Activated CD4-positive, alpha-beta memory T cell treated with anti-CD3 and anti-CD28 coated beads for 36 hours (primary cell): ENCODE data around the gene ARGLU1. TPM values are rescaled to one million over a fixed set of nuclear protein-coding genes. Genes with fewer than 3 reads are reported as not detected.

Experiments used
- CTCF ChIA-PET: fragments of 350-600 bp; sonication (Branson Sonifier 250); formaldehyde crosslinking; loops from one replicate; lab custom pipeline; 2021; ENCODE audit warnings: antibody characterized with exemption, inconsistent platforms; lab: Charles Lee
- POLR2A ChIA-PET: fragments of 350-600 bp; sonication (Branson Sonifier 250); formaldehyde crosslinking; loops from one replicate; lab custom pipeline; 2021; ENCODE audit warnings: antibody characterized with exemption; lab: Charles Lee
- DNase-seq: peaks from one replicate; pipeline ENCODE4 v3.0.0-alpha.2; 2020
- H3K27ac Mint-ChIP-seq: one replicate; pipeline ENCODE4 v1.8.0; 2021; ENCODE audit warnings: mixed read lengths
- H3K27me3 Mint-ChIP-seq: one replicate; pipeline ENCODE4 v1.8.0; 2021; ENCODE audit warnings: mixed read lengths
- H3K36me3 Mint-ChIP-seq: one replicate; pipeline ENCODE4 v1.8.0; 2021; ENCODE audit warnings: mixed read lengths
- H3K4me1 Mint-ChIP-seq: one replicate; pipeline ENCODE4 v1.8.0; 2021; ENCODE audit warnings: low read depth, mixed read lengths
- H3K4me3 Mint-ChIP-seq: one replicate; pipeline ENCODE4 v1.8.0; 2021; ENCODE audit warnings: mild to moderate bottlenecking, mixed read lengths
- H3K9me3 Mint-ChIP-seq: one replicate; pipeline ENCODE4 v1.8.0; 2021; ENCODE audit warnings: mixed read lengths
- intact Hi-C: fragments of 100-400 bp; cut with micrococcal nuclease; formaldehyde crosslinking; loops from one replicate; pipeline ENCODE4 v1.15.1; 2023
- total RNA-seq, 2 experiments: library from RNA; stranded (reverse); gene quantifications; one replicate each; pipeline ENCODE4 v1.2.3, GENCODE V29; 2021

ARGLU1 gene
- total RNA-seq, 2 experiments from 2014 or later: 81.0 to 87.1 TPM

- ChIA-PET POLR2A (interaction anchor here (0.7 kb wide), 1 partner anchor 25 kb away, joined by 3 read pairs; no protein-coding TSS in a partner anchor), CTCF (interaction anchor here (1.3 to 9.6 kb wide), 3 partner anchors 25 to 60 kb away, joined by 4 to 57 read pairs (median 12); partner anchors contain the start of gene EFNB2)
- Mint-ChIP-seq H3K4me1 (peaks cover 67% of the 10 kb centered on the region), H3K27me3 (no peaks in the 10 kb centered on the region), H3K36me3 (peaks cover 31% of the 10 kb centered on the region), H3K27ac (peak overlapping the region; percentile 77), H3K4me3 (peak overlapping the region; percentile 16), H3K9me3 (no peaks in the 10 kb centered on the region)
- intact Hi-C loops: loop anchor here (2.0 kb wide), 1 partner anchor 27 kb away; the partner anchor contains the start of gene EFNB2
- peak; percentile 82 for DNase-seq
These were observed 6.3 kb downstream of the ARGLU1 start for GRCh38 chr13:106561551-106562170.

- peaks cover 64% of the 10 kb centered on the region for H3K4me1 Mint-ChIP-seq
- H3K27ac Mint-ChIP-seq: peak overlapping the region; percentile 77
- no peaks in the 10 kb centered on the region for H3K9me3 Mint-ChIP-seq
- peaks cover 32% of the 10 kb centered on the region for H3K36me3 Mint-ChIP-seq
- POLR2A ChIA-PET: no interaction called here
- H3K4me3 Mint-ChIP-seq: peak overlapping the region; percentile 22
- CTCF ChIA-PET: interaction anchor here (3.5 to 9.6 kb wide), 2 partner anchors 25 to 59 kb away, joined by 12 to 57 read pairs; partner anchors contain the start of gene EFNB2
- H3K27me3 Mint-ChIP-seq: no peaks in the 10 kb centered on the region
- intact Hi-C loops: loop anchor here (2.0 kb wide), 1 partner anchor 26 kb away; the partner anchor contains the start of gene EFNB2
- DNase-seq: no peak
These were observed 7.1 kb downstream of the ARGLU1 start for GRCh38 chr13:106560821-106561220.

- intact Hi-C loops: no loop called here
- H3K36me3 Mint-ChIP-seq: peaks cover 54% of the 10 kb centered on the region
- ChIA-PET CTCF (interaction anchor here (1.0 to 2.4 kb wide), 2 partner anchors 20 to 22 kb away, joined by 3 to 9 read pairs; no protein-coding TSS in a partner anchor), POLR2A (no interaction called here)
- H3K27ac Mint-ChIP-seq: no peak overlapping the region
- H3K4me1 Mint-ChIP-seq: peaks cover 54% of the 10 kb centered on the region
- no peaks in the 10 kb centered on the region for H3K27me3 Mint-ChIP-seq
- H3K4me3 Mint-ChIP-seq: no peak overlapping the region
- H3K9me3 Mint-ChIP-seq: no peaks in the 10 kb centered on the region
- DNase-seq: no peak
These were observed 9.4 kb downstream of the ARGLU1 start for GRCh38 chr13:106558527-106558926.

GRCh38 chr13:106555631-106556328, 12.2 kb downstream of the ARGLU1 start:
- no peak overlapping the region for H3K27ac Mint-ChIP-seq
- POLR2A ChIA-PET: interaction anchor here (1.2 kb wide), 1 partner anchor 11 kb away, joined by 3 read pairs; no protein-coding TSS in a partner anchor

GRCh38 chr13:106551751-106552150, 16.2 kb downstream of the ARGLU1 start:
- intact Hi-C loops: no loop called here
- Mint-ChIP-seq H3K9me3 (no peaks in the 10 kb centered on the region), H3K4me1 (peaks cover 32% of the 10 kb centered on the region), H3K27ac (no peak overlapping the region), H3K4me3 (no peak overlapping the region), H3K27me3 (no peaks in the 10 kb centered on the region), H3K36me3 (peaks cover 59% of the 10 kb centered on the region)
- ChIA-PET CTCF (interaction anchor here (1.1 kb wide), 1 partner anchor 15 kb away, joined by 3 read pairs; no protein-coding TSS in a partner anchor), POLR2A (no interaction called here)
- DNase-seq: no peak

More at GRCh38 chr13:106555631-106556328, 12.2 kb downstream of the ARGLU1 start:
- CTCF ChIA-PET: interaction anchor here (1.0 to 1.1 kb wide), 2 partner anchors 19 to 65 kb away, joined by 3 to 4 read pairs; no protein-coding TSS in a partner anchor
- Mint-ChIP-seq H3K27me3 (no peaks in the 10 kb centered on the region), H3K4me3 (no peak overlapping the region), H3K9me3 (no peaks in the 10 kb centered on the region), H3K4me1 (peaks cover 36% of the 10 kb centered on the region), H3K36me3 (peaks cover 64% of the 10 kb centered on the region)
- intact Hi-C loops: no loop called here
- DNase-seq: no peak

GRCh38 chr13:106551350-106551749, 16.6 kb downstream of the ARGLU1 start:
- Mint-ChIP-seq H3K27me3 (no peaks in the 10 kb centered on the region), H3K4me3 (no peak overlapping the region), H3K9me3 (no peaks in the 10 kb centered on the region), H3K4me1 (peaks cover 32% of the 10 kb centered on the region), H3K36me3 (peaks cover 56% of the 10 kb centered on the region), H3K27ac (no peak overlapping the region)
- intact Hi-C loops: no loop called here
- DNase-seq: no peak
- ChIA-PET POLR2A (no interaction called here), CTCF (interaction anchor here (1.1 kb wide), 1 partner anchor 15 kb away, joined by 3 read pairs; no protein-coding TSS in a partner anchor)

- Mint-ChIP-seq H3K27me3 (no peaks in the 10 kb centered on the region), H3K4me3 (no peak overlapping the region), H3K36me3 (peaks cover 49% of the 10 kb centered on the region), H3K4me1 (peaks cover 29% of the 10 kb centered on the region), H3K9me3 (no peaks in the 10 kb centered on the region), H3K27ac (no peak overlapping the region)
- DNase-seq: no peak
- CTCF ChIA-PET: interaction anchor here (1.1 kb wide), 1 partner anchor 14 kb away, joined by 3 read pairs; no protein-coding TSS in a partner anchor
- intact Hi-C loops: no loop called here
- POLR2A ChIA-PET: no interaction called here
These were observed 17.3 kb downstream of the ARGLU1 start for GRCh38 chr13:106550570-106551135.

GRCh38 chr13:106548064-106548696, 19.8 kb downstream of the ARGLU1 start:
- Mint-ChIP-seq H3K27me3 (no peaks in the 10 kb centered on the region), H3K27ac (no peak overlapping the region), H3K4me3 (no peak overlapping the region), H3K36me3 (peaks cover 29% of the 10 kb centered on the region), H3K9me3 (no peaks in the 10 kb centered on the region), H3K4me1 (peaks cover 18% of the 10 kb centered on the region)
- ChIA-PET CTCF (interaction anchor here (1.0 kb wide), 1 partner anchor 9 kb away, joined by 3 read pairs; no protein-coding TSS in a partner anchor), POLR2A (no interaction called here)
- DNase-seq: no peak
- intact Hi-C loops: no loop called here

- H3K4me3 Mint-ChIP-seq: no peak overlapping the region
- H3K36me3 Mint-ChIP-seq: peaks cover 14% of the 10 kb centered on the region
- CTCF ChIA-PET: no interaction called here
- POLR2A ChIA-PET: no interaction called here
- no peaks in the 10 kb centered on the region for H3K27me3 Mint-ChIP-seq
- no peak overlapping the region for H3K27ac Mint-ChIP-seq
- H3K4me1 Mint-ChIP-seq: no peaks in the 10 kb centered on the region
- H3K9me3 Mint-ChIP-seq: no peaks in the 10 kb centered on the region
- intact Hi-C loops: no loop called here
- no peak for DNase-seq
These were observed 26.1 kb downstream of the ARGLU1 start for GRCh38 chr13:106541826-106542225.

- POLR2A ChIA-PET: no interaction called here
- Mint-ChIP-seq H3K27ac (no peak overlapping the region), H3K27me3 (peaks cover 3% of the 10 kb centered on the region)
These were observed 27.3 kb downstream of the ARGLU1 start for GRCh38 chr13:106540613-106541012.

GRCh38 chr13:106537521-106537920, 30.4 kb downstream of the ARGLU1 start:
- H3K4me1 Mint-ChIP-seq: peaks cover 15% of the 10 kb centered on the region

More at GRCh38 chr13:106540613-106541012, 27.3 kb downstream of the ARGLU1 start:
- intact Hi-C loops: no loop called here
- CTCF ChIA-PET: no interaction called here
- H3K36me3 Mint-ChIP-seq: peaks cover 14% of the 10 kb centered on the region
- no peak overlapping the region for H3K4me3 Mint-ChIP-seq
- no peaks in the 10 kb centered on the region for H3K9me3 Mint-ChIP-seq
- peaks cover 3% of the 10 kb centered on the region for H3K4me1 Mint-ChIP-seq
- DNase-seq: no peak

More at GRCh38 chr13:106537521-106537920, 30.4 kb downstream of the ARGLU1 start:
- no peak overlapping the region for H3K4me3 Mint-ChIP-seq
- ChIA-PET POLR2A (interaction anchor here (0.7 kb wide), 1 partner anchor 18 kb away, joined by 3 read pairs; no protein-coding TSS in a partner anchor), CTCF (interaction anchor here (0.6 to 3.7 kb wide), 10 partner anchors 8 to 1646 kb away, joined by 3 to 57 read pairs (median 6); partner anchors contain the start of gene ARGLU1)
- peaks cover 11% of the 10 kb centered on the region for H3K36me3 Mint-ChIP-seq
- no peaks in the 10 kb centered on the region for H3K9me3 Mint-ChIP-seq
- H3K27me3 Mint-ChIP-seq: peaks cover 19% of the 10 kb centered on the region
- no peak for DNase-seq
- intact Hi-C loops: loop anchor here (2.0 to 10.0 kb wide), 5 partner anchors 85 to 1763 kb away; no protein-coding TSS in a partner anchor
- H3K27ac Mint-ChIP-seq: no peak overlapping the region
